Heart right ventricle (tissue), 16 donors: ENCODE measurements around the gene GFM1. TPM values are rescaled to one million over a fixed set of nuclear protein-coding genes. Genes with fewer than 3 reads are reported as not detected.

Experiments used
- ATAC-seq, 8 donors: fragments of 200-7000 bp; cut with Tn5 transposase; one replicate each; pipeline ENCODE4 v1.9.1; 2020; ENCODE audit warnings: mild to moderate bottlenecking in 8 of 8, moderate library complexity in 8 of 8, moderate number of reproducible peaks in 1 of 8
- DNase-seq, 2 donors: peaks; one replicate each; pipeline ENCODE4 v3.0.0-alpha.2; 2020
- H3K27ac ChIP-seq, 10 donors: fragments of 200-600 bp; sonication (generic) in 2 of 10; one replicate each; pipeline versions ENCODE4 v1.5.0 to v1.8.0; 2020 to 2022; ENCODE audit warnings: mild to moderate bottlenecking in 3 of 10
- H3K27me3 ChIP-seq, 7 donors: fragments of 200-600 bp; one replicate each; pipeline ENCODE4 v1.8.0; 2021 to 2022; ENCODE audit warnings: mild to moderate bottlenecking in 2 of 7
- H3K36me3 ChIP-seq, 9 donors: fragments of 200-600 bp; sonication (generic) in 1 of 9; one replicate each; pipeline versions ENCODE4 v1.5.0 to v1.8.0; 2020 to 2022; ENCODE audit warnings: mild to moderate bottlenecking in 2 of 9
- H3K4me1 ChIP-seq, 9 donors: fragments of 200-600 bp; sonication (generic) in 1 of 9; one replicate each; pipeline versions ENCODE4 v1.5.0 to v1.8.0; 2020 to 2022; ENCODE audit warnings: mild to moderate bottlenecking in 4 of 9
- H3K4me3 ChIP-seq, 10 donors: fragments of 200-600 bp; sonication (generic) in 2 of 10; one replicate each; pipeline versions ENCODE4 v1.5.0 to v1.8.0; 2020 to 2022; ENCODE audit warnings: mild to moderate bottlenecking in 7 of 10, moderate library complexity in 2 of 10
- H3K9me3 ChIP-seq, 11 donors: fragments of 200-600 bp in 10 of 11; sonication (generic) in 2 of 11; one replicate each; pipeline versions ENCODE4 v1.5.0 to v1.8.0; 2013 to 2022; ENCODE audit warnings: mild to moderate bottlenecking in 2 of 11, control low read depth in 1 of 11, moderate library complexity in 1 of 11
- WGBS, 2 donors: extraction: QIAGEN DNeasy Blood & Tissue Kit; methylation state at CpG; one replicate each; pipeline ENCODE4 v1.1.7; 2013; ENCODE audit warnings: inconsistent platforms in 1 of 2; 5-methylcytosine and 5-hydroxymethylcytosine counted together
- intact Hi-C, 10 donors: fragments of 100-400 bp; cut with DNase I; formaldehyde crosslinking; loops; one replicate each; pipeline versions ENCODE4 v1.11.1 to v1.14.2; 2022
- polyA plus RNA-seq, 2 donors: library from polyadenylated mRNA; stranded (reverse); fragments of 200-250 nt; gene quantifications; one replicate each; pipeline ENCODE4 v1.2.3, GENCODE V29; 2013
- total RNA-seq, 10 donors: library from RNA; stranded (reverse); fragmentation: NEBNext Ultra II Directional in 3 of 10; extraction: Animal tissue kit (Norgen Biotek cat#: 25700) in 3 of 10; gene quantifications; one replicate each; pipeline versions ENCODE4 v1.2.1 to v1.2.4, GENCODE V29; 2021 to 2023
- TF ChIP-seq, protein P1 (sequence below), 9 donors: fragments of 200-600 bp; sonication (generic) in 2 of 9; IDR thresholded peaks; one replicate each; pipeline versions ENCODE4 v1.5.0 to v1.8.0; 2021 to 2022; ENCODE audit warnings: antibody characterized with exemption in 9 of 9, mild to moderate bottlenecking in 5 of 9, moderate library complexity in 1 of 9
- donor health status: Arrhythmogenic right ventricular cardiomyopathy.
- donor health status: ischemic (EF 13 %, LVEDD 7.1; RV severe dilation, severe dysfunction).
- donor health status: healthy with polysubstance abuse.
- donor health status: DM: no; HTN: yes; CAD: no.
- donor health status: DM: no; HTN: no; CAD: no.
- donor health status: ischemic (EF 25% LVEDD 6.9; RV normal size, moderate dysfunction).
- donor health status: ischemic (EF 25% LVEDD 5.7; RV mildly dilated, moderate dysfunction).
- donor health status: healthy.
- donor health status: DM: yes; HTN: yes; CAD: no.
- donor health status: Ischemic cardiomyopathy.
- donor health status: ischemic (EF 35%, LVEDD 5.7; RV mildly dilated, moderate dysfunction).
- donor health status: nonischemic (EF 11% LVEDD 7.7; RV severe dilation, severe dysfunction).
- donor health status: DM: yes; HTN: yes; CAD: no.
- donor health status: PGD.
- donor health status: ischemic (EF 29% LVEDD 5.4; RV normal size, mild dysfunction).
- donor health status: nonischemic (EF 23%, LVEDD 6.1; RV moderate dilation, normal function).

GFM1 gene
- total and polyA plus RNA-seq, 12 donors: 15.1 to 86.4 (median 68.7) TPM

GRCh38 chr3:158733656-158734055 lies 89.3 kb downstream of the GFM1 start:
- intact Hi-C loops: loop anchor here in 2 of 10 donors (5.0 kb wide), 2 partner anchors 34 to 39 kb away; no protein-coding TSS in a partner anchor
- ATAC-seq: no peak

GRCh38 chr3:158735296-158736033 lies 91.1 kb downstream of the GFM1 start:
- Histone ChIP-seq H3K27ac (no peak overlapping the region), H3K36me3 (peaks cover 0 to 5% (median 0%) of the 10 kb centered on the region in 9 donors), H3K4me1 (peaks cover 6 to 22% (median 12%) of the 10 kb centered on the region in 9 donors), H3K4me3 (no peak overlapping the region), H3K9me3 (peaks cover 0 to 15% (median 8%) of the 10 kb centered on the region in 11 donors), H3K27me3 (no peaks in the 10 kb centered on the region)
- WGBS, 2 donors: 84 to 85% methylated on average over 7 of the region's 7 CpGs
- intact Hi-C loops: no loop called here
- DNase-seq: no peak
- TF ChIP-seq, protein P1, sequence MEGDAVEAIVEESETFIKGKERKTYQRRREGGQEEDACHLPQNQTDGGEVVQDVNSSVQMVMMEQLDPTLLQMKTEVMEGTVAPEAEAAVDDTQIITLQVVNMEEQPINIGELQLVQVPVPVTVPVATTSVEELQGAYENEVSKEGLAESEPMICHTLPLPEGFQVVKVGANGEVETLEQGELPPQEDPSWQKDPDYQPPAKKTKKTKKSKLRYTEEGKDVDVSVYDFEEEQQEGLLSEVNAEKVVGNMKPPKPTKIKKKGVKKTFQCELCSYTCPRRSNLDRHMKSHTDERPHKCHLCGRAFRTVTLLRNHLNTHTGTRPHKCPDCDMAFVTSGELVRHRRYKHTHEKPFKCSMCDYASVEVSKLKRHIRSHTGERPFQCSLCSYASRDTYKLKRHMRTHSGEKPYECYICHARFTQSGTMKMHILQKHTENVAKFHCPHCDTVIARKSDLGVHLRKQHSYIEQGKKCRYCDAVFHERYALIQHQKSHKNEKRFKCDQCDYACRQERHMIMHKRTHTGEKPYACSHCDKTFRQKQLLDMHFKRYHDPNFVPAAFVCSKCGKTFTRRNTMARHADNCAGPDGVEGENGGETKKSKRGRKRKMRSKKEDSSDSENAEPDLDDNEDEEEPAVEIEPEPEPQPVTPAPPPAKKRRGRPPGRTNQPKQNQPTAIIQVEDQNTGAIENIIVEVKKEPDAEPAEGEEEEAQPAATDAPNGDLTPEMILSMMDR (IDR thresholded peaks at IDR 0.05): no peak
- no peak for ATAC-seq

More at GRCh38 chr3:158733656-158734055, 89.3 kb downstream of the GFM1 start:
- TF ChIP-seq, protein P1 (IDR thresholded peaks at IDR 0.05): no peak
- WGBS, 2 donors: 84 to 91% methylated on average over 3 of the region's 3 CpGs
- Histone ChIP-seq H3K36me3 (peaks cover 0 to 5% (median 0%) of the 10 kb centered on the region in 9 donors), H3K9me3 (peaks cover 0 to 15% (median 8%) of the 10 kb centered on the region in 11 donors), H3K4me1 (peaks cover 6 to 22% (median 12%) of the 10 kb centered on the region in 9 donors), H3K27ac (no peak overlapping the region), H3K27me3 (no peaks in the 10 kb centered on the region), H3K4me3 (no peak overlapping the region)
- no peak for DNase-seq

GRCh38 chr3:158737410-158737809 lies 93.1 kb downstream of the GFM1 start:
- DNase-seq (no peak), ATAC-seq (no peak)
- intact Hi-C loops: no loop called here
- H3K9me3 ChIP-seq: peaks cover 0 to 15% (median 8%) of the 10 kb centered on the region in 11 donors
- H3K27me3 ChIP-seq: no peaks in the 10 kb centered on the region
- TF ChIP-seq, protein P1 (IDR thresholded peaks at IDR 0.05): no peak
- no peak overlapping the region for H3K27ac ChIP-seq
- peaks cover 0 to 11% (median 4%) of the 10 kb centered on the region in 9 donors for H3K36me3 ChIP-seq
- H3K4me3 ChIP-seq: no peak overlapping the region
- peaks cover 0 to 13% (median 3%) of the 10 kb centered on the region in 9 donors for H3K4me1 ChIP-seq
- 49 to 96% methylated on average over 2 of the region's 2 CpGs for WGBS, 2 donors

DNA sequence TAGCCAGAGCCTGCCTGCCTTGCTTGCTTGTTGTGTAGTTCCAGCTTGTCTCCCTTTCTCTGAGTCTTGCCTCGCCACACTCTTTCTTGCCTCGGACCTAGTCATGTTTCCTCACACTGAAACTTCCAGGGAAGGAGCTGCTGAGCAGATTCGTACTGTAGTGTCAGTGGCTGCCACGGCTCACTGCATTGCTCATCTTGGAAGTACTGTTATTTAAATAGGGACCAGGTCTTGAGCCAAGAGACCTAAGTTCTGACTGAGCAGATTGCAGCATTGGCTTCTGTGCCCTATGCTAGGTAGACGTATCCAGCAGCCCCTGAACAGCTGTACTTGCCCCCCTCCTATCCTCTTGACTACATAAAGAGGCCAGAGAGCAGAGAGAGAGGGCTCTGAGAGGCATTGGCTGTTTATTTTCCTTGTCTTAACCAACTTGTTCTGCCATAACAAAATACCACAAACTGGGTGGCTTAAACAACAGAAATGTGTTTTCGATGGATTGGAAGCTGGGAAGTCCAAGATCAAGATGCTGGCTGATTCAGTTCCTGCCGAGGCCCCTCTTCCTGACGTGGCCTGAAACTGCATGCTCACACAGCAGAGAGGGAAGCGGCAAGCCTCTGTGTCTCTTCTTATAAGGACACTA lies 93.8 kb downstream of the GFM1 start:
- peak in 1 of 8 donors; percentile 30 for ATAC-seq

More for the DNA sequence above, 93.8 kb downstream of the GFM1 start:
- Histone ChIP-seq H3K27ac (no peak overlapping the region), H3K27me3 (no peaks in the 10 kb centered on the region), H3K4me3 (no peak overlapping the region), H3K9me3 (peaks cover 0 to 15% (median 8%) of the 10 kb centered on the region in 11 donors), H3K36me3 (peaks cover 0 to 14% (median 8%) of the 10 kb centered on the region in 9 donors), H3K4me1 (peaks cover 0 to 6% (median 0%) of the 10 kb centered on the region in 9 donors)
- TF ChIP-seq, protein P1 (IDR thresholded peaks at IDR 0.05): no peak
- intact Hi-C loops: no loop called here
- no peak for DNase-seq
- WGBS, 2 donors: 90 to 92% methylated on average over 9 of the region's 9 CpGs
